Thyroid gland (tissue), 4 donors: ENCODE results near the gene MT3.

Source experiments
- CTCF ChIP-seq, 6 experiments: fragments of 200-600 bp in 3 of 6; fragments of 450-650 bp in 3 of 6; sonication (generic) in 3 of 6; IDR thresholded peaks; one replicate each; pipeline ENCODE4 v1.5.1; 2016 to 2019; ENCODE audit warnings: antibody characterized with exemption in 6 of 6, mild to moderate bottlenecking in 2 of 6, inconsistent platforms in 1 of 6, moderate library complexity in 1 of 6
- POLR2A ChIP-seq, 2 donors: fragments of 450-650 bp; IDR thresholded peaks; one replicate each; pipeline ENCODE4 v1.6.1; 2017; ENCODE audit warnings: antibody characterized with exemption in 2 of 2, mild to moderate bottlenecking in 2 of 2, moderate library complexity in 1 of 2

DNA sequence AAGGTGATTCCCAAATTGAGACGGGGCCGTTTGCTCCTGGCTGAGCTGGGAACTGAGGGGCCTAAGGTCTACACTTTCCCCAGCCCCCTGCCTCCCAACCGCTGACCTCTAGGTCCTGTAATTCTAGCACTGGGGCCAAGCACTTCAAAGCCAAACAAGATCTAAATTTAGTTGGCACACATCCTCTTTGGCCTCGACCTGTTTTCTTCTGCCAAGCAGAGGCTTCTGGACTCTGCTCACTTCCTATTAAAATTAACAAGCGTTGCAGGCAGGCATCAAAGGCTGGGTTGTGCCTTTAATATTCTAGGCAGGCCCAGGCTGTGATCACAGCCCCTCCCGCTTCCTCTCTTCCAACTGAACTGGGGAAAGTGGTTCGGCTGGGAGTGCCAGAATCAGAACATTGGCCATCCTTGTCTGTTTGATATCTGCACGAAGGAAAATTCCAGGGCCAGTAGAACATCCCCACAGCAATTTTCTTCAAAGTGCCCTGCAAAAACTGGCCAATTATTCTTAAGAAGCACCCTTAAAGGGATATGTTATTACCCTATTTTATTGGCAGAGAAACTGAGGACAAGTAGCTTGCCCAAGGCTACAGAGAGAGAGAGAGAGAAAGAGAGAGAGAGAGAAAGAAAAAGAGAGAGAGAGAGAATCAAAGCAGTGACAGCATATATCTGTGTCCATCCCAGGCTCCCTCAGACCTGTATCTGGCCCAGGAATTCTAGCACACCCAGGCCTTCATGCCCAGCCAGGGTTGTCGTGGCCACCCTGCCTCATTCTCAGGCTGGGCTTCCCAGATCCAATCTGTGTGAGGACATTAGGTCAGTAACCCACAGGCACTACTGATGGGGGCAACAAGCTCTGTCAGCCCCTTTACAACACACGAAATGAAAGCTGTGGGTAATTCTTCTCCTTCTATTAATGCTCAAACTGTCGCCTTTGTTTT lies 37.3 kb upstream of the MT3 start:
- TF ChIP-seq CTCF (IDR thresholded peaks at IDR 0.05), result no peak
- no peak for TF ChIP-seq POLR2A (IDR thresholded peaks at IDR 0.05)
